GM12801 (cell line): ENCODE results near the gene RGMA.

Experiments
- CTCF ChIP-seq: IDR thresholded peaks from one replicate; pipeline ENCODE4 v1.5.1; 2011; ENCODE audit warnings: control low read depth; ENCODE audit not compliant: insufficient read length; ENCODE audit errors: extremely low read depth

RGMA gene

GRCh38 chr15:93111451-93111850 lies 22.4 kb upstream of the RGMA start:
- no peak for TF ChIP-seq CTCF

- TF ChIP-seq CTCF = no peak
Observed at GRCh38 chr15:93110502-93111040, 21.6 kb upstream of the RGMA start.

- TF ChIP-seq CTCF = no peak
Observed at GRCh38 chr15:93109336-93110102, 20.5 kb upstream of the RGMA start.

- TF ChIP-seq CTCF = no peak
Observed at GRCh38 chr15:93107646-93108045, 18.6 kb upstream of the RGMA start.

GRCh38 chr15:93105485-93105884 lies 16.5 kb upstream of the RGMA start:
- TF ChIP-seq CTCF = no peak

GRCh38 chr15:93103823-93104222 lies 14.8 kb upstream of the RGMA start:
- no peak for TF ChIP-seq CTCF

GRCh38 chr15:93102211-93102610 lies 13.2 kb upstream of the RGMA start:
- no peak for TF ChIP-seq CTCF
